NB4 (cell line): ENCODE results near the gene NEIL3.

Source experiments
- CTCF ChIP-seq: IDR thresholded peaks from one replicate; pipeline ENCODE4 v1.5.1; 2012; ENCODE audit warnings: low read depth, low read length
- POLR2A ChIP-seq: IDR thresholded peaks from 2 replicates; pipeline ENCODE4 v1.6.1; 2011; ENCODE audit warnings: mild to moderate bottlenecking; ENCODE audit not compliant: insufficient read length; ENCODE audit errors: extremely low read depth

GRCh38 chr4:177384856-177385397, 75.3 kb downstream of the NEIL3 start:
- TF ChIP-seq CTCF (no peak), POLR2A (no peak)
